Thyroid gland (tissue), 4 donors: Measurements from ENCODE around the gene CFAP58. TPM values are rescaled to one million over a fixed set of nuclear protein-coding genes. Genes with fewer than 3 reads are reported as not detected.

ENCODE experiments used
- DNase-seq, 2 donors: peaks; one replicate each; pipeline ENCODE4 v3.0.0-alpha.2; 2019
- H3K27ac ChIP-seq, 3 donors: fragments of 200-600 bp; sonication (generic); 1 replicate in 2 of 3; 2 replicates in 1 of 3; pipeline ENCODE4 v1.5.1; 2016 to 2019; ENCODE audit warnings: mild to moderate bottlenecking in 1 of 3, moderate library complexity in 1 of 3
- H3K27me3 ChIP-seq: fragments of 200-600 bp; sonication (generic); one replicate; pipeline ENCODE4 v1.5.1; 2019
- H3K36me3 ChIP-seq, 2 donors: fragments of 200-600 bp; sonication (generic); one replicate each; pipeline ENCODE4 v1.5.1; 2016 to 2019
- H3K4me1 ChIP-seq, 2 donors: fragments of 200-600 bp; sonication (generic); one replicate each; pipeline ENCODE4 v1.5.1; 2017 to 2019
- H3K4me3 ChIP-seq, 3 donors: fragments of 200-600 bp; sonication (generic); replicated peaks in 1 of 3; 1 replicate in 2 of 3; 2 replicates in 1 of 3; pipeline ENCODE4 v1.5.1; 2016; ENCODE audit warnings: mild to moderate bottlenecking in 1 of 3
- H3K9me3 ChIP-seq: fragments of 200-600 bp; sonication (generic); one replicate; pipeline ENCODE4 v1.5.1; 2017
- POLR2A ChIP-seq, 2 donors: fragments of 450-650 bp; IDR thresholded peaks; one replicate each; pipeline ENCODE4 v1.6.1; 2017; ENCODE audit warnings: antibody characterized with exemption in 2 of 2, mild to moderate bottlenecking in 2 of 2, moderate library complexity in 1 of 2
- WGBS, 2 donors: methylation state at CpG; one replicate each; pipeline ENCODE4 v1.1.5; 2017; 5-methylcytosine and 5-hydroxymethylcytosine counted together
- intact Hi-C: fragments of 100-400 bp; cut with DNase I; formaldehyde crosslinking; loops from one replicate; pipeline ENCODE4 v1.15.1; 2023
- total RNA-seq, 4 donors: library from RNA; depleted of rRNA; stranded (reverse); fragments of >200 nt; gene quantifications; one replicate each; pipeline ENCODE4 v1.2.3, GENCODE V29; 2016
- TF ChIP-seq, protein P1 (sequence below), 6 experiments: fragments of 200-600 bp in 3 of 6; fragments of 450-650 bp in 3 of 6; sonication (generic) in 3 of 6; IDR thresholded peaks; one replicate each; pipeline ENCODE4 v1.5.1; 2016 to 2019; ENCODE audit warnings: antibody characterized with exemption in 6 of 6, mild to moderate bottlenecking in 2 of 6, inconsistent platforms in 1 of 6, moderate library complexity in 1 of 6

Gene CFAP58
- total RNA-seq, 4 donors from 2014 or later, result 1.0 to 1.6 (median 1.2) TPM

GRCh38 chr10:104317726-104318299 is 35.8 kb upstream of the CFAP58 start:
- intact Hi-C loops, result no loop called here
- no peak overlapping the region for H3K4me3 ChIP-seq
- TF ChIP-seq, protein P1, sequence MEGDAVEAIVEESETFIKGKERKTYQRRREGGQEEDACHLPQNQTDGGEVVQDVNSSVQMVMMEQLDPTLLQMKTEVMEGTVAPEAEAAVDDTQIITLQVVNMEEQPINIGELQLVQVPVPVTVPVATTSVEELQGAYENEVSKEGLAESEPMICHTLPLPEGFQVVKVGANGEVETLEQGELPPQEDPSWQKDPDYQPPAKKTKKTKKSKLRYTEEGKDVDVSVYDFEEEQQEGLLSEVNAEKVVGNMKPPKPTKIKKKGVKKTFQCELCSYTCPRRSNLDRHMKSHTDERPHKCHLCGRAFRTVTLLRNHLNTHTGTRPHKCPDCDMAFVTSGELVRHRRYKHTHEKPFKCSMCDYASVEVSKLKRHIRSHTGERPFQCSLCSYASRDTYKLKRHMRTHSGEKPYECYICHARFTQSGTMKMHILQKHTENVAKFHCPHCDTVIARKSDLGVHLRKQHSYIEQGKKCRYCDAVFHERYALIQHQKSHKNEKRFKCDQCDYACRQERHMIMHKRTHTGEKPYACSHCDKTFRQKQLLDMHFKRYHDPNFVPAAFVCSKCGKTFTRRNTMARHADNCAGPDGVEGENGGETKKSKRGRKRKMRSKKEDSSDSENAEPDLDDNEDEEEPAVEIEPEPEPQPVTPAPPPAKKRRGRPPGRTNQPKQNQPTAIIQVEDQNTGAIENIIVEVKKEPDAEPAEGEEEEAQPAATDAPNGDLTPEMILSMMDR (IDR thresholded peaks at IDR 0.05), result no peak
- TF ChIP-seq POLR2A (IDR thresholded peaks at IDR 0.05), result no peak
- peaks cover 59 to 67% of the 10 kb centered on the region in 2 donors for H3K4me1 ChIP-seq
- H3K36me3 ChIP-seq, result peaks cover 27 to 28% of the 10 kb centered on the region in 2 donors
- peak; percentile 24 to 29 for DNase-seq
- 80 to 86% methylated on average over 6 to 7 of the region's 7 CpGs for WGBS, 2 donors
- H3K9me3 ChIP-seq, result no peaks in the 10 kb centered on the region
- peak overlapping the region in 2 of 3 donors; percentile 41 to 54 for H3K27ac ChIP-seq
- no peaks in the 10 kb centered on the region for H3K27me3 ChIP-seq

DNA sequence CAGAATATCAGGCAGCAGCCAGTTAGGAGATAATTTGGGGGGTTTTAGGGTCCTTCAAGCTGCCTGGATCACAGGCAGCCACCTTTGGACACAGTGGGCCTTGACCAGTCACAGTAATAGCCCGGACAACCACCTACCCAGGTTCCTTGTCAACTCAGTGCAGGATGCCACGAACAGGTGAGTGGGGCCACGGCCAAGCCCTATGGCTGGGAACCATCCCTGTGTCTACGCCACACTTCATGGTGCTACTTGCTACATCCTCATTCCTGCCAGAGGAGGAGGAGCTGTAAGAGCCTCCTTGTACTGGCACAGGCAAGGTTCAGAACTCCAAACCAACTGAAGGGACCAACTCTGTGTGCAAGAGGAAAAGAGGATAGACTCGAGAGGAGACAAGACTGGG is 35.3 kb upstream of the CFAP58 start:
- Histone ChIP-seq H3K27me3 (no peaks in the 10 kb centered on the region), H3K4me1 (peaks cover 64 to 73% of the 10 kb centered on the region in 2 donors), H3K27ac (peak overlapping the region in 2 of 3 donors; percentile 33 to 41), H3K4me3 (no peak overlapping the region), H3K9me3 (no peaks in the 10 kb centered on the region), H3K36me3 (peaks cover 22 to 23% of the 10 kb centered on the region in 2 donors)
- intact Hi-C loops, result no loop called here
- TF ChIP-seq POLR2A (IDR thresholded peaks at IDR 0.05), result no peak
- TF ChIP-seq, protein P1 (IDR thresholded peaks at IDR 0.05), result no peak
- WGBS, 2 donors, result 92 to 96% methylated on average over 5 of the region's 5 CpGs
- DNase-seq, result no peak

- DNase-seq, result peak in 1 of 2 donors; percentile 25
- H3K4me1 ChIP-seq, result peaks cover 71 to 80% of the 10 kb centered on the region in 2 donors
- no peak overlapping the region for H3K4me3 ChIP-seq
- peak overlapping the region in 2 of 3 donors; percentile 33 to 41 for H3K27ac ChIP-seq
- intact Hi-C loops, result no loop called here
- 74 to 79% methylated on average over 19 of the region's 19 CpGs for WGBS, 2 donors
- H3K27me3 ChIP-seq, result no peaks in the 10 kb centered on the region
- H3K9me3 ChIP-seq, result no peaks in the 10 kb centered on the region
- peaks cover 15 to 16% of the 10 kb centered on the region in 2 donors for H3K36me3 ChIP-seq
- TF ChIP-seq, protein P1 (IDR thresholded peaks at IDR 0.05), result no peak
Measured at GRCh38 chr10:104318810-104319741, 34.6 kb upstream of the CFAP58 start.

DNA sequence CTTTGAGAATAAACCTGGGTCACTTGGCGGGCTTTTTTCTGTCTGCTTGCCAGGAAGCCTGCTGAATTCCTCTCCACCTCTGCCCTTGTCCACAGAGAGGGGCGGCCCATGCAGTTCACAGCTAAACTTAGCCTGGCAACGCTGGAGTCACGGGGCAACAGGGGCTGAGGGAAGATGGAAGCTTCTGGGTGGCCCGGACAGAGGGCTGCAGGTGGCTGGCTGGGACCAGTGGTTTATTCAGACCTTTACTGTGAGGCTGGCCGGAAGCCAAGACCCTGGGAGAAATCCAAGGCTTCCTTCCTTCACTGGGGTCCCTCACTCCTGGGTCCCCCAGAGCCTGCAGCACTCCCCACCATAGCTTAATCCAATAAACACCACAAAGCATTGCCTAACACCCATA is 32.4 kb upstream of the CFAP58 start:
- Histone ChIP-seq H3K4me3 (no peak overlapping the region), H3K4me1 (peaks cover 93 to 98% of the 10 kb centered on the region in 2 donors), H3K27ac (peak overlapping the region in 1 of 3 donors; percentile 26), H3K36me3 (no peaks in the 10 kb centered on the region), H3K27me3 (no peaks in the 10 kb centered on the region), H3K9me3 (no peaks in the 10 kb centered on the region)
- WGBS, 2 donors, result 74 to 92% methylated on average over 5 of the region's 6 CpGs
- DNase-seq, result no peak
- intact Hi-C loops, result no loop called here
- TF ChIP-seq, protein P1 (IDR thresholded peaks at IDR 0.05), result no peak
- no peak for TF ChIP-seq POLR2A (IDR thresholded peaks at IDR 0.05)
